Tibial nerve (tissue), 4 donors: ENCODE results near the gene VPS72.

Experiments
- CTCF ChIP-seq, 5 experiments: fragments of 200-600 bp in 3 of 5; fragments of 450-650 bp in 2 of 5; sonication (generic) in 3 of 5; IDR thresholded peaks; one replicate each; pipeline ENCODE4 v1.5.1; 2016 to 2019; ENCODE audit warnings: antibody characterized with exemption in 5 of 5, mild to moderate bottlenecking in 3 of 5, moderate library complexity in 2 of 5
- EP300 ChIP-seq, 2 donors: sonication (generic); formaldehyde crosslinking; IDR thresholded peaks; one replicate each; pipeline ENCODE4 v1.6.1; 2017; ENCODE audit warnings: antibody characterized with exemption in 2 of 2, mild to moderate bottlenecking in 1 of 2
- POLR2A ChIP-seq, 2 donors: fragments of 450-650 bp; IDR thresholded peaks; one replicate each; pipeline ENCODE4 v1.6.1; 2017; ENCODE audit warnings: antibody characterized with exemption in 2 of 2, mild to moderate bottlenecking in 2 of 2, moderate library complexity in 2 of 2

GRCh38 chr1:151132335-151133017, 57.5 kb downstream of the VPS72 start:
- no peak for TF ChIP-seq CTCF (IDR thresholded peaks at IDR 0.05)
- TF ChIP-seq POLR2A (IDR thresholded peaks at IDR 0.05) = no peak
- no peak for TF ChIP-seq EP300 (IDR thresholded peaks at IDR 0.05)
